ENCODE measurements around the gene CENPT.

Gene CENPT

DNA sequence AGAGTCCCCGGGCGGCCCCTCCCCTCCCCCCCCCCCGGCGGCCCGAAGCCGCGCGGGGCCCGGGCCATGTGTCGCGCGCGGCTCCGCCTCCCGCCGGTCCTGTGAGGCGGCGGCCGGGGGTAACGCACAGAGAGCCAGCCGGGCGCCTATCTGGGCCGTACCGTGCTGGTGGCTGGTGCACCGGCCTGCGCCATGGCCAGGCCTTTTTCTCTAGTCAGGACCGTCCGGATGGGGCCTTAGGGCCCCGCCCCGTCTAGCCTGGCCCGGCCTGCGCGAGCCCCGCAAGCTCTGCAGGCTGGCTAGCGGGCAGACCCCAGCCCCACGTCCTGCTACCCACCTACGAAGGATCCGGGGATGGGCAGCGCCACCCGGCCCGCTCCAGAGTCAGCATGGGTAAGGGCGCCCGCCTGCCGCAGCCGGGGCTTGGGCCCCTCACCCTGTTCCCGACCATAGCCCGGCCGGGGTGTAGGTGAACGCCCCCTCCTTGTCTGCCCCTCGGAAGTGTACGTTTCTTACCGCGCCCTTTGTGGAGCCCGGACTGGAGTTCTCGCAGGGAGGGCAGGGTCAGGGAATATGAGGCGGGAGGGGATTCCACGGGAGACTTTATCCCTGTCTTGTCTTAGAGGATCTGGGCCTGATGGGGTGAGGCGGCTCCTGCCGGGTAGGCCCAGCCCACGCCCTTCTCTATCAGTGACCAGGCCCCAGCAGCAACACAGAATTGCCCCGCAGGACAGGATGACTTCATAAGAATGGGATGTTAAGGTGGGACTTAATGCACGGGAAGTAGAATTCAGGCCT lies at the start of gene CENPT:
TSS of gene CENPT (minus strand) at position 630 of the 798 bp plus-strand sequence. CDS start 13,834 bp downstream, outside the sequence.
- DNase-seq (ENCODE audit: low read depth), result no peak

DNA sequence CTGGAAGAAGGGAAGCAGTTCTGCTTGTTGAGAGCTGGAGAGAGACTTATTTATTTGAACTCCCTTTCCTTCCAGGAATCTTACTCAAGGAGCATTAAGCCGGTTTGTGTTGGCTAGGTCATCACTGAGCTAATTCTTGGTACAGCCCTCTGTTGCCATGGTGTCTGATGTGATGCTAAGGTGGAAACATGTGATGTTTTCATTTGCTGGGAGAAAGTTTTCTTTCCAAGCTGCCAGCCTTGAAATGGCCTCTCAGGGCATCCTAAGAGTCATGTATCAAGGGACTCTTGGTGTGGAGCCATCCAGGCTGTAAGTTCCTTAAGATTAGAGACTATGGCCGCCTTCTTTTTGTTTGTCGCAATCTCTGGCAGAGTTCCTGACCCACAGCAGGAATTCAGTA lies 49.7 kb upstream of the CENPT start:
- no peak for DNase-seq (ENCODE audit: low read depth)

GRCh38 chr16:67893743-67894399 lies 46.4 kb upstream of the CENPT start:
- no peak for DNase-seq (ENCODE audit: low read depth)

GRCh38 chr16:67892899-67893742 lies 45.6 kb upstream of the CENPT start, which contains the start of gene PSKH1:
Gene PSKH1, plus strand, starts transcription at chr16:67893254. Its CDS starts 15,496 bp downstream, at chr16:67908750.
- no peak for DNase-seq (ENCODE audit: low read depth)

DNA sequence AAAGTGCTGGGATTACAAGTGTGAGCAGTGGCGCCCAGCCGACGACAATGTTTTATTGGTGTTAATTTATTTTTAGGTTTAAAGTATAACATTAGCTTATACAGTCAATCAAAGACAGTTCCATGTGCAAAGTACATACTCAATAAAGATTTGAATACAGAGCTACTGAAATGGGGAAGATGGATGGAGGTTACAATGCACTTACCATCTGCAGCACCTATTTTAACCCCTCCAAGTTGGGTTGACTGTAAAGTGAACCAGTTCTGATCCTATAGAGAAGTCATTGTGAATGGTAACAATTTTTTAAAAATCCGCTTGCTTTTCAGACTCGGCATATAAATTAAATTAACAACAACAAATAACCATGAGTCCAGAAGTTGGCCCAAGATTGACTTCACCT lies 44.9 kb upstream of the CENPT start:
- no peak for DNase-seq (ENCODE audit: low read depth)

- no peak for DNase-seq (ENCODE audit: low read depth)
Measured at GRCh38 chr16:67888331-67888730, 40.8 kb upstream of the CENPT start.

GRCh38 chr16:67886387-67886786 lies 38.9 kb upstream of the CENPT start:
- DNase-seq (ENCODE audit: low read depth), result no peak

DNA sequence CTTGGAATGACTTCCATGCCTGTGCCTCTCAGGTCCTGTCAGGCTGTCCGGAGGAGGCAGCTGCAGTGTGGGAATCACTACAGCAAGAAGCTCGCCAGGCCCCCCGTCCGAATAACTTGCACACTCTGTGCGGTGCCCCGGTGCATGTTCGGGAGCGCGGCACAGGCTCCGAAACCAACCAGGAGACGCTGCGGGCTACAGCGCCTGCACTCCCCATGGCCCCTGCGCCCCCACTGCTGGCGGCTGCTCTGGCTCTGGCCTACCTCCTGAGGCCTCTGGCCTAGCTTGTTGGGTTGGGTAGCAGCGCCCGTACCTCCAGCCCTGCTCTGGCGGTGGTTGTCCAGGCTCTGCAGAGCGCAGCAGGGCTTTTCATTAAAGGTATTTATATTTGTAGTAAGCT lies 38.5 kb upstream of the CENPT start:
- no peak for DNase-seq (ENCODE audit: low read depth)

DNA sequence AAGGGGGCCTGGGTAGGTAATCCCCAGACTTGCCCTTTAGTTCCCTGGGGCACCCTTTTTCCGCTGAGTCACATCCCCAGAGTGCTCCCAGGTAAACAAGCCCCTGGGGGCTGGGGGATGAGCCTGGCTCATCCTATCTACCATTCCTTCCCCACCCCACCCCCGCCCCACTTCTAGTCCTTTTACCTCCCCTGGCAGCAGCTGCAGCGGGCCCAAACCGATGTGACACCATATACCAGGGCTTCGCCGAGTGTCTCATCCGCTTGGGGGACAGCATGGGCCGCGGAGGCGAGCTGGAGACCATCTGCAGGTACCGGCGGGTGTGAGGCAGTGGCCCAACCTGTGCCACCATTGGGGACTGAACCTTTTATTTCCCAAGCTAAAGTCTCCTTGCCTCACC lies 38.1 kb upstream of the CENPT start:
- DNase-seq (ENCODE audit: low read depth), result no peak

GRCh38 chr16:67884684-67885083 lies 37.2 kb upstream of the CENPT start, which contains the start of gene NRN1L:
Gene NRN1L, plus strand, starts transcription at chr16:67884885. Its CDS starts 19 bp downstream, at chr16:67884904.
- no peak for DNase-seq (ENCODE audit: low read depth)

DNA sequence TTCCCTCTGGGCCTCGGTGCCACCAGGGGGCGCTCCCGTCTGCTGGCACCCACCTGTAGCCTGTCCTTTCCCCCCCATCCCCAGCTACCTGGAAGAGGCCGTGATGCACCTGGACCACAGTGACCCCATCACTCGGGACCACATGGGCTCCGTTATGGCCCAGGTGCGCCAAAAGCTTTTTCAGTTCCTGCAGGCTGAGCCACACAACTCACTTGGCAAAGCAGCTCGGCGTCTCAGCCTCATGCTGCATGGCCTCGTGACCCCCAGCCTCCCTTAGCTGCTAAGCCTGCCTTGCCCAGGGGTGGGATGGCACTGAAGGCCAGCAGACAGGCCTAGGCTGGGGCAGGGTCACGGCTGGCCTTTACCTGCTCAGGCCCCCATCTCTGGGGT lies 36.4 kb upstream of the CENPT start:
- no peak for DNase-seq (ENCODE audit: low read depth)

GRCh38 chr16:67883146-67883871 lies 35.8 kb upstream of the CENPT start:
- no peak for DNase-seq (ENCODE audit: low read depth)

- no peak for DNase-seq (ENCODE audit: low read depth)
Measured at GRCh38 chr16:67882374-67883145, 35.1 kb upstream of the CENPT start.

DNA sequence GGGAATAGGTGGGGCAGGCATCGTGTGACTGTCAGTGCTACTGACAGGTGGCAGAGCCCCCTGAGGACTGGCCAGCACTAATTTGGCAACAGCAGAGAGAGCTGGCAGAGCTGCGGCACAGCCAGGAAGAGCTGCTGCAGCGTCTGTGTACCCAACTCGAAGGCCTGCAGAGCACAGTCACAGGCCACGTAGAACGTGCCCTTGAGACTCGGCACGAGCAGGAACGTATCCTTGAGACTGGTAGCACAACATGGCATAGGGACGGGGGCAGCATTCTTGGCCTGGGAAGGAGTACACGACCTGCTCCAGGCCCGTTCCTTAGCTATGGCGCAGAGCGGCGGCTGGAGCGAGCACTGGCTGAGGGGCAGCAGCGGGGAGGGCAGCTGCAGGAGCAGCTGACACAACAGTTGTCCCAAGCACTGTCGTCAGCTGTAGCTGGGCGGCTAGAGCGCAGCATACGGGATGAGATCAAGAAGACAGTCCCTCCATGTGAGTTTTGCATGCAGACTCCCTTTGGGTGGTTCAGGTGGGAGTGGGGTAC lies 34.2 kb upstream of the CENPT start:
- no peak for DNase-seq (ENCODE audit: low read depth)

- no peak for DNase-seq (ENCODE audit: low read depth)
Measured at GRCh38 chr16:67880584-67880983, 33.1 kb upstream of the CENPT start.

DNA sequence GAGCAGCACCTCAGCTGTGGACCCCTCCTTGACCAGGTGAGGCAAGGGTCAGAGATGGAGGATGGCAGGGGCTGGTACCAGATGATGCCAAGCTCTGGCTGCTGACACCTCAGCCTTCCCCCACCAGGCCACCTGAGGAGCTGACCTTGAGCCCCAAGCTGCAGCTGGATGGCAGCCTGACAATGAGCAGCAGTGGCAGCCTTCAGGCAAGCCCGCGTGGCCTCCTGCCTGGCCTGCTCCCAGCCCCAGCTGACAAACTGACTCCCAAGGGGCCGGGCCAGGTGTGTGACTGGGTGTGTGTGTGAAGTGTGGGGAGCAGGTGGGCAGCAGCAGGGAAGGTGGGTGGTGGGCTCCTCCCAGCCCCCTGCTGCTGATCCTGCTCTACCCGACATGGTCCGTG lies 32.4 kb upstream of the CENPT start:
- no peak for DNase-seq (ENCODE audit: low read depth)

- no peak for DNase-seq (ENCODE audit: low read depth)
Measured at GRCh38 chr16:67879462-67879861, 32.0 kb upstream of the CENPT start.

- no peak for DNase-seq (ENCODE audit: low read depth)
Measured at GRCh38 chr16:67878846-67879245, 31.4 kb upstream of the CENPT start.

- no peak for DNase-seq (ENCODE audit: low read depth)
Measured at GRCh38 chr16:67878232-67878631, 30.7 kb upstream of the CENPT start.

GRCh38 chr16:67877064-67877463 lies 29.6 kb upstream of the CENPT start:
- DNase-seq (ENCODE audit: low read depth), result no peak

GRCh38 chr16:67874372-67874771 lies 26.9 kb upstream of the CENPT start:
- no peak for DNase-seq (ENCODE audit: low read depth)

All from GM04503 (cell line).